Breast epithelium (tissue), 4 donors: ENCODE results near the gene GPR173. TPM values are rescaled to one million over a fixed set of nuclear protein-coding genes. Genes with fewer than 3 reads are reported as not detected.

Experiments
- DNase-seq, 2 donors: peaks; one replicate each; pipeline ENCODE4 v3.0.0-alpha.2; 2019; ENCODE audit warnings: low spot score in 2 of 2
- H3K27ac ChIP-seq, 2 donors: fragments of 200-600 bp; sonication (generic) in 1 of 2; one replicate each; pipeline ENCODE4 v1.5.1; 2016 to 2019; ENCODE audit warnings: mild to moderate bottlenecking in 1 of 2
- H3K27me3 ChIP-seq, 2 donors: fragments of 200-600 bp; sonication (generic) in 1 of 2; one replicate each; pipeline versions ENCODE4 v1.5.1 to v1.6.0; 2017 to 2019; ENCODE audit warnings: control low read depth in 1 of 2, mild to moderate bottlenecking in 1 of 2
- H3K36me3 ChIP-seq: fragments of 200-600 bp; one replicate; pipeline ENCODE4 v1.5.1; 2019
- H3K4me1 ChIP-seq, 2 donors: fragments of 200-600 bp; sonication (generic); one replicate each; pipeline ENCODE4 v1.5.1; 2016 to 2019; ENCODE audit warnings: control low read depth in 1 of 2
- H3K4me3 ChIP-seq, 3 donors: fragments of 200-600 bp; sonication (generic); 1 replicate in 2 of 3; 2 replicates in 1 of 3; pipeline ENCODE4 v1.5.1; 2016 to 2019; ENCODE audit warnings: mild to moderate bottlenecking in 3 of 3, moderate library complexity in 2 of 3
- H3K9me3 ChIP-seq, 2 donors: fragments of 200-600 bp; sonication (generic) in 1 of 2; one replicate each; pipeline ENCODE4 v1.5.1; 2016 to 2019; ENCODE audit warnings: control low read depth in 1 of 2
- CTCF ChIP-seq, 3 donors: fragments of 450-650 bp; IDR thresholded peaks; one replicate each; pipeline ENCODE4 v1.5.1; 2016 to 2017; ENCODE audit warnings: antibody characterized with exemption in 3 of 3, mild to moderate bottlenecking in 3 of 3, moderate library complexity in 3 of 3
- POLR2A ChIP-seq: fragments of 450-650 bp; IDR thresholded peaks from one replicate; pipeline ENCODE4 v1.6.1; 2016; ENCODE audit warnings: antibody characterized with exemption, mild to moderate bottlenecking, moderate library complexity
- POLR2AphosphoS5 ChIP-seq, 3 donors: sonication (generic); formaldehyde crosslinking; IDR thresholded peaks; one replicate each; pipeline ENCODE4 v1.6.1; 2017; ENCODE audit warnings: antibody characterized with exemption in 3 of 3
- intact Hi-C: fragments of 100-400 bp; cut with DNase I; formaldehyde crosslinking; loops from one replicate; pipeline ENCODE4 v1.15.1; 2023; ENCODE audit warnings: low total_unique reads
- total RNA-seq, 3 donors: library from RNA; depleted of rRNA; stranded (reverse); fragments of >200 nt; gene quantifications; one replicate each; pipeline ENCODE4 v1.1.0, GENCODE V29; 2016

The GPR173 gene
- total RNA-seq, 3 donors from 2014 or later: 0.96 to 2.3 (median 1.6) TPM

- intact Hi-C loops: no loop called here
- no peaks in the 10 kb centered on the region for H3K9me3 ChIP-seq
- no peaks in the 10 kb centered on the region for H3K36me3 ChIP-seq
- peaks cover 0 to 61% of the 10 kb centered on the region in 2 donors for H3K27me3 ChIP-seq
- no peak for DNase-seq
- H3K27ac ChIP-seq: peak overlapping the region in 1 of 2 donors; percentile 52
- no peak for TF ChIP-seq CTCF (IDR thresholded peaks at IDR 0.05)
- no peak for TF ChIP-seq POLR2AphosphoS5 (IDR thresholded peaks at IDR 0.05)
- TF ChIP-seq POLR2A: no peak
- peak overlapping the region; percentile 45 to 66 (median 49) for H3K4me3 ChIP-seq
- H3K4me1 ChIP-seq: no peaks in the 10 kb centered on the region
These were observed 533 bp downstream of the GPR173 start for GRCh38 chrX:53049127-53049517.

- no peaks in the 10 kb centered on the region for H3K4me1 ChIP-seq
- no peak for DNase-seq
These were observed 2.3 kb downstream of the GPR173 start for GRCh38 chrX:53050841-53051240.

GRCh38 chrX:53055244-53055849 is 6.8 kb downstream of the GPR173 start:
- Histone ChIP-seq H3K4me1 (no peaks in the 10 kb centered on the region), H3K36me3 (no peaks in the 10 kb centered on the region), H3K27me3 (peaks cover 0 to 47% of the 10 kb centered on the region in 2 donors), H3K4me3 (no peak overlapping the region), H3K27ac (no peak overlapping the region), H3K9me3 (no peaks in the 10 kb centered on the region)
- TF ChIP-seq CTCF (IDR thresholded peaks at IDR 0.05) (no peak), POLR2A (no peak), POLR2AphosphoS5 (IDR thresholded peaks at IDR 0.05) (no peak)
- DNase-seq: no peak
- intact Hi-C loops: no loop called here

More at GRCh38 chrX:53050841-53051240, 2.3 kb downstream of the GPR173 start:
- Histone ChIP-seq H3K27me3 (peaks cover 0 to 69% of the 10 kb centered on the region in 2 donors), H3K4me3 (no peak overlapping the region), H3K27ac (no peak overlapping the region), H3K36me3 (no peaks in the 10 kb centered on the region), H3K9me3 (no peaks in the 10 kb centered on the region)
- TF ChIP-seq POLR2AphosphoS5 (IDR thresholded peaks at IDR 0.05) (no peak), POLR2A (no peak), CTCF (IDR thresholded peaks at IDR 0.05) (no peak)
- intact Hi-C loops: no loop called here

- no peaks in the 10 kb centered on the region for H3K36me3 ChIP-seq
- no peaks in the 10 kb centered on the region for H3K4me1 ChIP-seq
- H3K27me3 ChIP-seq: peaks cover 0 to 38% of the 10 kb centered on the region in 2 donors
- no peak for TF ChIP-seq POLR2A
- no peak for TF ChIP-seq CTCF (IDR thresholded peaks at IDR 0.05)
- no peak for TF ChIP-seq POLR2AphosphoS5 (IDR thresholded peaks at IDR 0.05)
- H3K9me3 ChIP-seq: no peaks in the 10 kb centered on the region
- no peak overlapping the region for H3K4me3 ChIP-seq
- DNase-seq: no peak
- no peak overlapping the region for H3K27ac ChIP-seq
- intact Hi-C loops: no loop called here
These were observed 7.7 kb downstream of the GPR173 start for GRCh38 chrX:53056292-53056691.

- intact Hi-C loops: no loop called here
- H3K9me3 ChIP-seq: no peaks in the 10 kb centered on the region
- H3K36me3 ChIP-seq: no peaks in the 10 kb centered on the region
- no peak overlapping the region for H3K4me3 ChIP-seq
- H3K27ac ChIP-seq: no peak overlapping the region
- DNase-seq: no peak
- peaks cover 0 to 33% of the 10 kb centered on the region in 2 donors for H3K27me3 ChIP-seq
- TF ChIP-seq POLR2AphosphoS5 (IDR thresholded peaks at IDR 0.05): no peak
- no peak for TF ChIP-seq POLR2A
- TF ChIP-seq CTCF (IDR thresholded peaks at IDR 0.05): no peak
- no peaks in the 10 kb centered on the region for H3K4me1 ChIP-seq
These were observed 16.5 kb downstream of the GPR173 start for GRCh38 chrX:53065104-53065503.
